GM10847 (cell line): ENCODE data around the gene HSD11B1.

Source experiments
- POLR2A ChIP-seq: IDR thresholded peaks from 2 replicates; pipeline ENCODE4 v1.6.1; 2011; ENCODE audit not compliant: insufficient read length; ENCODE audit errors: extremely low read depth

The HSD11B1 gene

DNA sequence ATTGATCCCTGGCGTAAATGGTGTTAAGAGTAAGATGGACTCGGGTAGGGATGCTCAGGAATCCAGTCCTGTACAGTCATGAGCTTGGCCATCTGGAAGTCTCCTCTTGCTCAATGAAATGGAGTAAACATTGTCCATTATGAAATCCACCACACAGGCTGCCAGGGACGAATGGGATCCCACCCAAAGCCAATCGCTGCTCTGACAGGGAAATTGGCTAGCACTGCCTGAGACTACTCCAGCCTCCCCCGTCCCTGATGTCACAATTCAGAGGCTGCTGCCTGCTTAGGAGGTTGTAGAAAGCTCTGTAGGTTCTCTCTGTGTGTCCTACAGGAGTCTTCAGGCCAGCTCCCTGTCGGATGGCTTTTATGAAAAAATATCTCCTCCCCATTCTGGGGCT lies at the start of gene HSD11B1:
HSD11B1 (plus strand) TSS at position 263 of the 400 bp plus-strand sequence; CDS start at position 360, 97 bp downstream.
- TF ChIP-seq POLR2A = no peak

DNA sequence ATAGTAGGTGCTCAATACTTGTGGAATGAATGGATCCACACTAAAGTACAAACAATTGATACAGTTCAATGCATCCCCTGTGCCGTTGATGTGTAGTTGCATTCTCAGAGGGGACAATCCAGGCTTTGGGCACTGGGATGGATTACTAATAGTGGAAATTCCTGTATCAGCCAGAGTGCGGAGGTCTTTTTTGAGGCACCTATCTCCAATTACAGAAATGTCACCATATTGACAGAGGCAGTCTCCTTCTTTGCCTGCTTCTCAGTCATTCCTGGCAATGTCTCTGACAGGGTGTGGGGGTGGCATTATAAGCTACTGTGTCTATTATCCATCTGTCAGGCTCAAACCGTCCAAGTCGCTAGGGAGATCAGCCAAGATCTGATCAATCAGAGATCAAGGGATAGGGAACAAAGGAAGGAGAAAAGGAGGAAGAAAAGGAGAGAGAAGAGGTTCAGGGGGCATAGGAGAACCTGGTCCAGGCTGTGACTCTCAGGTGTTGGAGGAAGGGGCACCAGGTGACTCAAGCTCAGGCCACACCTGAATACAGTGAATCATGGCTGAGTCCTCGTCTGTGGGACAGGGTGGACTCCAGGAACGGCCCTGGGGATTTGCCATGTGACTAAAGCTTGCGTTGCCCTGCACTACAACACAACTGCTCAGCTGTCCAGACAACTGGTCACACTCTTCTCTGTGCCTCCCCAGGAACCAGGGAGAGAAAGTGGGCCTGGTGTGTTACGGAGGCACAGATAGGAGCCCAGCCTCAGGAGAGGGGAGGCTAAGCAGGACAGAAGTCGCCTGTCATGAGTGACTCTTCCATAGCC lies 49.0 kb upstream of the HSD11B1 start:
- TF ChIP-seq POLR2A = no peak

DNA sequence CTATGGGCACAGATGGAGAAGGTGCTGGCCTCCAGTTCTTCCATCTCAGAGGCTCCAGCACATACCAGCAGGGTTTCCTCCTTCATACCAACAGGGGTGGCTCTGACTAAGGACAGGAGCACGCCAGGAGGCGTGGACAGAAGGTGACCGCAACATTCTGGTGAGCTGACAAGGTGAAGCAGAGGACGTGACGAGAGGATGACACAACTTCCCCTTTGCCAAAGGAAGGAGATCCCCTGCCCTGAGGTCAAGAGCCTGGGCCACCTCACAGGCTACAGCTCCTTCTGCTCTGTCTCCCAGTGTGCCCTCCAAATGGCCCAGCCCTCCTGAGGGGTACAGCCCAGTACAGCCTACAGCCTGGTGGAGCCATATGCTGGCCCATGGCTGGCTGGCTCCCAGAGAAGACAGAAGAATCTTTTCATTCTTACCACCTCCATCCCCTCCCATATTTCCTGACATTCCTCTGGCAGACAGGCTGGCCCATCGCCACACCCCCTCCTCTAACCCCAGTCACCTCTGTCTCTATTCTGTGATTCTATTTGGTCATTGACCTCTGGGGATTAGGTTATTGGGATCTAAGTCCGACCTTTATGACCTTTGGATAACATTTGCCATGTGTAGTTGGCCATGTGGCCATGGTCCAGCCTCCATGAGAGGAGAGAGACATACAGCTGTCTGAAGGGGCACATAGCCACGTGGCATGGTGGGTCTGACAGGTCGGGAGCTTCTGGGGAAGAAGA lies 47.3 kb upstream of the HSD11B1 start:
- TF ChIP-seq POLR2A = no peak

DNA sequence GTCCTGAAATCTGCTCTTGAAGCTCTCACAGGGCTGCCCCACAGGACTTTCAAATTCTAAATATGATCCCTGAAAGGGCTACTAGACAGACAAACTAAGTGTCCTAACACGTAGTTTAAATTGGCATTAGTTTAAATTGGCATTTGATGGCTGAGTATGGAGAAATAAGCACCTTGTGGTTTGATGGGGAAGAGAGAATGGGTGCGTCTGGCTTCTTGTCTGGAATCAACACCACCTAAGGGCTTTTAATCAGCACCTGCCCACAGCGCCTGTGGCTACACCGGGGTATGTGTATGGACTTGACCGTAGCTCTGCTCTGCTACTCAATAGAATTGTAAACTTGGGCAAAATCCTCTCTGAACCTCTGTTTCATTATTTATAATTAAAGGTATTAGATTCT lies 46.7 kb upstream of the HSD11B1 start:
- no peak for TF ChIP-seq POLR2A

DNA sequence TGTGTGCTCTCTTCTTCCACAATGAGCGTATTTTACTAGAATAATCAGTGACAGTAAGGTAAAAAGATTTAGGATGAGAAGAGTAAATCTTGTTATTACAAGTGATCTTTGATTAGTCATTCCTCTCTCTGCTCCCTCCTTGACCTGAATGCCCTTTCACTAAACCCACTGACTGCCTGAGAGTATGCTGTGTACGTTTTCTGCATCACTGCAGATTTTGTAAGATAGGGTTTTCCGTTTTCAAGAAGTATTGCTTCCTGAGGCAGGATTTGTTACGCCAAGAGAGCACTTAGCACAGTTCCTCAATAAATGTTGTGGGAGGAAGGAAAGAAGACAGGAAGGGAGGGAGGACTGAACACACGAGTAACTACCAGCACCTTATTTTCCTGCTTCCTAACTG lies 44.7 kb upstream of the HSD11B1 start:
- TF ChIP-seq POLR2A = no peak

DNA sequence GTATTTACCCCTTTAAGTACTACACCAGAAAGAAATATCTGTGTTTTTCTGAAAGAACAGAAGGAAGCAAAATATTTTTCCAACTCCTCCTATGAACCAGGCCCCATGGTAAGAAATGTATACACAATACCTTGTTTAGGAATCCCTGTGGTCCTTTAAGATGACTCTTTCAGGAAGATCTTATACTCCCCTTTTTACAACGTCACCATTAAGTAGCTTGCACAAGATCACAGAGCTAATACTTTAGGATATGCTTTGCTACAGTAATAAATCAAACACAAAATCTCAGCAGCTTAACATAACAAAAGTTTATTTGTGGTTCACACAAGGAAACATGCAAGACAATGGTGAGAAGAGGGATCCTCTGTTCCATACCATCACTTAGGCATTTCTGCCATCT lies 43.6 kb upstream of the HSD11B1 start:
- TF ChIP-seq POLR2A = no peak

DNA sequence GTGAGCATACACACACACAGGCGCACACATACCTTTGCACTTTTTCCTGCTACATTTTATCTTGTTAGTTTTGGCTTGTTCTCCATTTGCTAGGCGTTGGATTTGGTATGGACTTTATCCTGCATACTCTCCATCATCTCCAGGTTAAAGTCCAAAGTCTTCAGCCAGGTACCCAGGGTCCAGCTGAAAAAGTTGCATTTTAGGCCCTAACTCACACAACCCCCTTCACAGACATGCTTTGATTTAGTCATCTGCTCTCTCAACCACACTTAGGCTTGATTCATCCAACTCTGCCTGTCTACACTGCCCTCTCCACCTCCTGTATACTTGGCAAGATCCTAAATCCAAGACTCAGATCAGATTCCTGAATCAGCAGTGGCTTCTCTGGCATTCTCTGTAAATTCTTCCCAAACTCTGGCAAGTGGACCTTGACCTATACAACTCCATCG lies 41.7 kb upstream of the HSD11B1 start:
- no peak for TF ChIP-seq POLR2A

DNA sequence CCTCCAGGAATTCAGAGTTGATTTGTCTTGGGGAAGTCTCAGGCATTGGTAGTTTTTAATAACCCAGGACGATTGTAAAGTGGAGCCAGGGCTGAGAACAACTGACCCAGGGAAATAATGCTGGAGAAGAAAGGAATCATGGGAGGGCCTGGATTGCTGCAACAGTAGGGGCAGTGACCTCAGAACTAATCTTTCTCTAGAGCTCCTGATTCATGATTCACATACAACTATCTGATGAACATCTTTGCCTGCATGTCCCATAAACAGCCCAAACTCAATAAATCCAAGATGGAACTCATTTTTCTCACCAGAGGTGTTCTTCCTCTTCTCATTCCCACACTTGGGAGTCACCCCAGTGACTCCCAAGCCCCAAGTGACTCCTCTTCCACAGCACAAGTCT lies 37.5 kb upstream of the HSD11B1 start:
- TF ChIP-seq POLR2A = no peak

DNA sequence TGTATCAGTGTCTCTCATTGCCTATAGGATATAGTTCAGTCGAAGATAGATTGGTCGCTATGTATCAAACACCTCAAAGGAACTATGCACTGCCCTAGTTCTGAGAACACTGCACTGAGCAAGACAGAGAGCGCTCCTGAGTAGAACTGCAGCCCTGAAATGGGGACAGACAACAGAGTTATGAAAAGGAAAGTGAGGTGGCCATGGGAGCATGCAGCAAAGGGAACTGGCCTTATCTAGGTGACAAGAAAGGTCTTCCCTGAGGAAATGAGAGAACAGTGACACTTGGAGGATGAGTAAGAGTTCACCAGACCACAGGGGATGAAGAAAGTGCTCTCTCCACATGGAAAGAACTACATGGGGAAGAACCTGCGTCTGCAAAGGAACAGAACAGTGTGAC lies 36.9 kb upstream of the HSD11B1 start:
- TF ChIP-seq POLR2A = no peak

DNA sequence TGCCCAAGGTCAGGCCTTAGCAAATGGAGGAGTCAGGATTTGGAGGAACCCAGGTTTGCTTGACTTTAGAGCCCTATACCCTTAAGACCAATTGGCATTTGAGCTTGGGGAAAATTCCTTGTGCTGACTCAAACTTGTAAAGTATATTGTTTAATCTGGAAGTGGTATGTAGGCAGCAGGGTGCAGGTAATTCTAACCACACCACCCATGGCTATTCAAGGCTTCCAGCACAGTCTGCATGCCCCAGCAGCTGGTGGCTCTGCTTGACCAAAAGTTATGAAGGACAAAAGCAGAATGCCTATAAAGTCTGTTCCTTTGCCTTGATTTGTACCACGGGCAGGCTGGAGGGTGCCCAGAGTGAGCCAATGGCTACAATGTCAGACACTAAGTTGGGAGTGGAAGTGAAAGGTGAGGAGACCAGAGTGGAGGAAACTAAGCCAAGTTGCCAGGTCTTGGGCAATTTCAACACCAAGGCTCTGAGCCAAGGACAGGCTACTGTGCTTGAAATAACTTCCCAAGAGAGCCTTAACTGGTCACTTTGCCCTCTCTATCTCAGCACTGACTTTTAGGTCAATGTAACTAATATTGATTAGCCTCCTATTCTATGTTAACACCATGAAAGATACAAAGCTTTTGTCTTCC lies 34.1 kb upstream of the HSD11B1 start:
- TF ChIP-seq POLR2A = no peak

DNA sequence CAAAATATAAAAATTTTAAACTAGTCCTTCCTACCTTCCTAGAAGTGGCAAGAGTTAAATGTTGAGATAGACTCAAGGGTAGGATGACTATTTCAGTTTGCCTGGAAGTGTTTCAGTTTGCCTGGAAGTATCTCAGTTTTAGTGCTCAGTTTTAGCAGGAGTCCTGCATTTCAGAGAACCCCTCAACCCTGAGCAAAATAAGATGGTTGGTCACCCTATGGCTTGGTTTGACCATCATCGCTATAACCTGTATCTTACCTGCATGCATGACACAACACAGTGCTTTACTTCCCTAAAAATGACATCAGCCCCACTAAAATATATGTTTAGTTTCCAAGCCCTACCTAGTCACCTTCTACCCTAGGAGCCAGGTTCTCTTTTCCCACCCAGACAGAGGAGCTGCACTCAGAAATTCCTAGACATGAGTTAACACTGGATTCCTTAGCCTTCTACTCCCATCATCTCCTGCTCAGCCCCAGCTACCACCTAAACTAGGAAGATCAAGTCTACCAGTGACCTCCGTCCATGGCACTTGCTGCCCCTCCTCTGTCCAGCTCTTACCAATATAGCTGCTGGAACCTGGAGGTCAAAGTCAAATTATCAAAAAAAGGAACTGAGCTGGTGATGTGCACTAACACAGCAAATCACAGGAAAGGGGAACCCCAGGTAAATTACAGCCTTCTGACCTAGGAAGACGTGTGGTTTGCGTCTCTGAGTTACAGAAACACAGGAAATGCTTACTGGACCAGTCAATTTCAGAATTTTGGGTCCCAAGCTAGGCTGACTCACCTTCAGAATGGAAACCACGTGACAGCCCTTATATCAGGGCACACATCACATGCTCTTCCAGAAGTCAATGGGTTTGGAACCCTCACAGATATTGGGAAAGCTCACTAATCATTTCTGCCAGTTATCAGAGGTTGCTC lies 31.7 kb upstream of the HSD11B1 start:
- no peak for TF ChIP-seq POLR2A

DNA sequence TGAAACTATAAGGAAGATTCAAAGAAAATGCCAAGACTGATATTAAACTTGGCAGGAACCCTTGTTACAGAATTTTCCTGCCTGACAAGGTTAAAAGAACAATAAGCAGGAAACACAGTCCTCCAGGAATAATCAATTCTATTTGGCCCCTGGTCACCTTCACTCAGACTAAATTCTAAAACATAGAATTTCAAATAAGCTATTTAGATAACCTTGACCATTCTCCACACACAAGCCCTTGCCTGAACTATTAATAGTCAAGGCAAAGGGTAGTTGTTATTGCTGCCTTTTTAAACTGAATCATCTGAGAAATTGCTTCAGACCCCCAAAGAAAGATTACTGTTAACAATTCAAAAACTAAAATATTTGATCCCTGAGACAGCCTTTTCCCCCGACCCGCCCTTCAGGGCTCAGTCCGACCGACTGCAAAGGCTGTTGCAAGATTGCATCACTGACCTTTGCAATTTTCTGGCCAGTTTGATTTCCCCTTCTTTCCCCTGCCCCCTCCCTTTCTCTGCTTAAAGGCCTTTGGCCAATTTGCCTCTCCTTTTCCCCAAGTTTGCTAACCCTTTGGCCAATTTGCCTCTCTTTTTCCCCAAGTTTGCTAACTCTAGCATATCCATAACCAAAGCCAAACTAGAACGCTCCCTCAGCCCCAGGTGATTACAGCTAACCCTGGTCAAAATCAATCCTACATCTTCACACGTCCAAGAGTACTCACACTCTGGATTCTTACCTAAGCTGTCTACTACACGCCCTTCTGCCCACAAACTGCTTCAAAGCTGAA lies 30.8 kb upstream of the HSD11B1 start:
- no peak for TF ChIP-seq POLR2A

DNA sequence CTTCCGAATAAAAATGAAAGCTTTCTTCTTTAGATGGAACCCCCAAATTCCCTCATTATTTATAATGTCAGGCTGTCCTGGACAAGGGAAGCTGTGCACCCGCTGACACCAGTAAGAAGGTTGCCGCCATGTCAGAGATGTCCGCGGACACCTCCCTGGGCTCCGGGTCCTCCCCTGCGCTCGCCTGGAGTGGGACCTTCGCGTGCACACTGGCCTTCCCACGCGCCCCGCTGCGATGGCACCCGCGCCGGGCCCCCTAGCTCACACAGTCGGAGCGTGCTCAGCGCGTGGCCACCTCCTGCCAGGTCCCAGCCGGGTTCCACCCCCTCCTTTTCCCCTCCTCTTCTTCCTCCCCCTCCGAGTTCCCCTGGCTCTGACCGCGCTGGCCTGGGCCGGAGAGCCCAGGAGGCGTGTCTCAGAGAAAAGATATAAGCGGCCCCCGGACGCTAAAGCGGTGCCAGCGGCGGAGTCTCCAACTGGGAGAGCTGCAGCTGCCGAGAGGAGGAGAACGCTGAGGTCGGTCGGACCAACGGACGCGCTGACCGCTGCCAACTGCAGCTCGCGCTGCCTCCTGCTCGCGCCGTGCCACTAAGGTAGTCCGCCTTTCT lies 29.6 kb upstream of the HSD11B1 start, which contains the start of gene G0S2:
G0S2 (plus strand) TSS at position 456 of the 608 bp plus-strand sequence. CDS start 273 bp downstream, outside the sequence.
- no peak for TF ChIP-seq POLR2A
